ENCODE results near the gene FOXI2. TPM values are rescaled to one million over a fixed set of nuclear protein-coding genes. Genes with fewer than 3 reads are reported as not detected.

Gene FOXI2
- polyA plus RNA-seq, 1 donor from 2014 or later, result not detected

DNA sequence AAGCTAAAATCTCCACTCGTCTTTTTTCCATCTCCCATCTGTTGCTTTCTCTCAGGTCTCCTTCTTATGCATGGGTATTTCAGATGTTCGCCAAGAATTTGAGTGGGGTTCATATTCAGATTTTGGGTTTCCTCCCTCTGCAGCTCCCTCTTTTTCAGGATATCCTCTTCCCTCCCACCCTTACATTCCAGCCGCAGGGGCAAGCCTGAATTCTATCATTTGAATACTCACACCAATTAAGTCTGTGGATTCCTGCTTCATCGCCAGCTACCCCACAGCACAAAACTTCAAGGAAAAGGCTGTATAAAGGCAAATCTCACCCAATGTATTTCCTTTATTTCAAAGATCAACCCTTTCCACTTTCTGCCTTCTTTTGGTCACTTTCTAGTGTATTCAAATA, 41.6 kb upstream of the FOXI2 start:
- no peak overlapping the region for H3K27ac ChIP-seq (ENCODE audit: low read length)
- TF ChIP-seq EP300 (conservative IDR thresholded peaks at IDR 0.05; ENCODE audit: poor library complexity, severe bottlenecking), result no peak
- no peak for TF ChIP-seq RAD21 (conservative IDR thresholded peaks at IDR 0.05)
- TF ChIP-seq SMC3 (conservative IDR thresholded peaks at IDR 0.05; ENCODE audit: poor library complexity), result no peak
- TF ChIP-seq POLR2AphosphoS5 (IDR thresholded peaks at IDR 0.05), result no peak
- H3K79me2 ChIP-seq (replicated peaks; ENCODE audit: insufficient read depth, low read length), result no peaks in the 10 kb centered on the region
- H2AFZ ChIP-seq (ENCODE audit: low read depth, low read length), result no peak overlapping the region
- no peaks in the 10 kb centered on the region for H3K36me3 ChIP-seq (ENCODE audit: insufficient read depth, low read length)
- H4K20me1 ChIP-seq (ENCODE audit: insufficient read depth), result no peaks in the 10 kb centered on the region
- no peak overlapping the region for H3K4me3 ChIP-seq (ENCODE audit: low read length)
- H3K9ac ChIP-seq (ENCODE audit: low read length), result no peak overlapping the region
- no peak overlapping the region for H3K4me2 ChIP-seq (ENCODE audit: low read length)
- no peaks in the 10 kb centered on the region for H3K27me3 ChIP-seq (ENCODE audit: insufficient read depth, low read depth, low read length)
- H3K9me2 ChIP-seq (ENCODE audit: insufficient read depth, low read length), result no peaks in the 10 kb centered on the region
- no peaks in the 10 kb centered on the region for H3F3A ChIP-seq (ENCODE audit: insufficient read depth, low read length, poor library complexity, severe bottlenecking)
- H3K9me3 ChIP-seq (ENCODE audit: low read length), result no peaks in the 10 kb centered on the region

DNA sequence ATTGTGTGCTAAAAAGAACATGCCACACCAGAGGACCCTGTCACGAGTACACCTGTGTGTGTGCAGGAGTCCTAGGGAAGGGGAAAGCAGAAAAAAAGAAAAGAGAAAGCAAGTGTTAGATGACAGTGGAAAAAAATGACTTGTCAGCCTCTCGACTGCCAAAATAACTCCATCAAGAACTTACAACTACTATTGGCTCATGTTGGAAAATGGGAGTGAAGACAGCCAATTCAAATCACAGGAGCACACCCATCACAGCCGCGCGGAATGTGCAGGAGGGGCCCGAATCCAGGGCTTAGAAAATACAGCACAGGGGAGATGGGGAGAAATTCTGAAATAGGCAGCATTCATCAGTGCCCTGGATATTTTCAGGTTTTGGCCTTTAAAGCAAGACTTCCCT, 38.1 kb upstream of the FOXI2 start:
- Histone ChIP-seq H3F3A (ENCODE audit: insufficient read depth, low read length, poor library complexity, severe bottlenecking) (no peaks in the 10 kb centered on the region), H3K4me2 (ENCODE audit: low read length) (no peak overlapping the region), H3K9ac (ENCODE audit: low read length) (no peak overlapping the region), H3K4me3 (ENCODE audit: low read length) (no peak overlapping the region), H3K9me2 (ENCODE audit: insufficient read depth, low read length) (no peaks in the 10 kb centered on the region), H2AFZ (ENCODE audit: low read depth, low read length) (no peak overlapping the region), H4K20me1 (ENCODE audit: insufficient read depth) (no peaks in the 10 kb centered on the region), H3K79me2 (replicated peaks; ENCODE audit: insufficient read depth, low read length) (no peaks in the 10 kb centered on the region), H3K9me3 (ENCODE audit: low read length) (no peaks in the 10 kb centered on the region), H3K27me3 (ENCODE audit: insufficient read depth, low read depth, low read length) (no peaks in the 10 kb centered on the region), H3K36me3 (ENCODE audit: insufficient read depth, low read length) (no peaks in the 10 kb centered on the region), H3K27ac (ENCODE audit: low read length) (no peak overlapping the region)
- TF ChIP-seq POLR2AphosphoS5 (IDR thresholded peaks at IDR 0.05) (no peak), EZH2 (IDR thresholded peaks at IDR 0.05; ENCODE audit: borderline replicate concordance, insufficient read depth, low read length, poor library complexity, severe bottlenecking) (no peak), TAF1 (IDR thresholded peaks at IDR 0.05; ENCODE audit: low read depth) (no peak)
- TF ChIP-seq, protein P1, sequence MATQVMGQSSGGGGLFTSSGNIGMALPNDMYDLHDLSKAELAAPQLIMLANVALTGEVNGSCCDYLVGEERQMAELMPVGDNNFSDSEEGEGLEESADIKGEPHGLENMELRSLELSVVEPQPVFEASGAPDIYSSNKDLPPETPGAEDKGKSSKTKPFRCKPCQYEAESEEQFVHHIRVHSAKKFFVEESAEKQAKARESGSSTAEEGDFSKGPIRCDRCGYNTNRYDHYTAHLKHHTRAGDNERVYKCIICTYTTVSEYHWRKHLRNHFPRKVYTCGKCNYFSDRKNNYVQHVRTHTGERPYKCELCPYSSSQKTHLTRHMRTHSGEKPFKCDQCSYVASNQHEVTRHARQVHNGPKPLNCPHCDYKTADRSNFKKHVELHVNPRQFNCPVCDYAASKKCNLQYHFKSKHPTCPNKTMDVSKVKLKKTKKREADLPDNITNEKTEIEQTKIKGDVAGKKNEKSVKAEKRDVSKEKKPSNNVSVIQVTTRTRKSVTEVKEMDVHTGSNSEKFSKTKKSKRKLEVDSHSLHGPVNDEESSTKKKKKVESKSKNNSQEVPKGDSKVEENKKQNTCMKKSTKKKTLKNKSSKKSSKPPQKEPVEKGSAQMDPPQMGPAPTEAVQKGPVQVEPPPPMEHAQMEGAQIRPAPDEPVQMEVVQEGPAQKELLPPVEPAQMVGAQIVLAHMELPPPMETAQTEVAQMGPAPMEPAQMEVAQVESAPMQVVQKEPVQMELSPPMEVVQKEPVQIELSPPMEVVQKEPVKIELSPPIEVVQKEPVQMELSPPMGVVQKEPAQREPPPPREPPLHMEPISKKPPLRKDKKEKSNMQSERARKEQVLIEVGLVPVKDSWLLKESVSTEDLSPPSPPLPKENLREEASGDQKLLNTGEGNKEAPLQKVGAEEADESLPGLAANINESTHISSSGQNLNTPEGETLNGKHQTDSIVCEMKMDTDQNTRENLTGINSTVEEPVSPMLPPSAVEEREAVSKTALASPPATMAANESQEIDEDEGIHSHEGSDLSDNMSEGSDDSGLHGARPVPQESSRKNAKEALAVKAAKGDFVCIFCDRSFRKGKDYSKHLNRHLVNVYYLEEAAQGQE (IDR thresholded peaks at IDR 0.05; ENCODE audit: borderline replicate concordance), result no peak

DNA sequence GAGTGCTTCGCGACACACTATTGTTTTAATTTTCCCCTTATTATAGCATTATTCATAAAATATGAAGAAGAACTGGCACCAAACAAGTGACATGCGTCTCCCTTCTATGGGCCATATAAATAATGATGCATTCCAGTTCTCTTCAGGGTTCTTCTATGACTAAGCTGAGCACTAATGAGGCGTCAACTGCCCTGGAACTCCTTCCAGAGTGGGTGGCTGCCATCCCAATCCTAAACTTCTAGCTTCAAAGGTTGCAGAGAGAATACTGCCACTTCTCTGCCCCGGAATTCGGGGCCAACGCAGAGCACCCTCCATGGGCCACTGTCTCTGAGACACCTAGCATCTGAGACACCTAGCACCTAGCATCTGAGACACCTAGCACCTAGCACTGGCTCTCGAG, 37.7 kb upstream of the FOXI2 start:
- Histone ChIP-seq H3K9ac (ENCODE audit: low read length) (no peak overlapping the region), H3F3A (ENCODE audit: insufficient read depth, low read length, poor library complexity, severe bottlenecking) (no peaks in the 10 kb centered on the region), H3K79me2 (replicated peaks; ENCODE audit: insufficient read depth, low read length) (no peaks in the 10 kb centered on the region), H2AFZ (ENCODE audit: low read depth, low read length) (no peak overlapping the region), H3K36me3 (ENCODE audit: insufficient read depth, low read length) (no peaks in the 10 kb centered on the region), H3K27ac (ENCODE audit: low read length) (no peak overlapping the region), H3K27me3 (ENCODE audit: insufficient read depth, low read depth, low read length) (no peaks in the 10 kb centered on the region), H4K20me1 (ENCODE audit: insufficient read depth) (no peaks in the 10 kb centered on the region), H3K9me3 (ENCODE audit: low read length) (no peaks in the 10 kb centered on the region), H3K4me3 (ENCODE audit: low read length) (no peak overlapping the region), H3K9me2 (ENCODE audit: insufficient read depth, low read length) (no peaks in the 10 kb centered on the region), H3K4me2 (ENCODE audit: low read length) (no peak overlapping the region)
- no peak for TF ChIP-seq RAD21 (conservative IDR thresholded peaks at IDR 0.05)
- no peak for TF ChIP-seq EP300 (conservative IDR thresholded peaks at IDR 0.05; ENCODE audit: poor library complexity, severe bottlenecking)
- TF ChIP-seq TAF1 (IDR thresholded peaks at IDR 0.05; ENCODE audit: low read depth), result no peak
- TF ChIP-seq, protein P1 (IDR thresholded peaks at IDR 0.05; ENCODE audit: borderline replicate concordance), result no peak
- TF ChIP-seq, protein P2, sequence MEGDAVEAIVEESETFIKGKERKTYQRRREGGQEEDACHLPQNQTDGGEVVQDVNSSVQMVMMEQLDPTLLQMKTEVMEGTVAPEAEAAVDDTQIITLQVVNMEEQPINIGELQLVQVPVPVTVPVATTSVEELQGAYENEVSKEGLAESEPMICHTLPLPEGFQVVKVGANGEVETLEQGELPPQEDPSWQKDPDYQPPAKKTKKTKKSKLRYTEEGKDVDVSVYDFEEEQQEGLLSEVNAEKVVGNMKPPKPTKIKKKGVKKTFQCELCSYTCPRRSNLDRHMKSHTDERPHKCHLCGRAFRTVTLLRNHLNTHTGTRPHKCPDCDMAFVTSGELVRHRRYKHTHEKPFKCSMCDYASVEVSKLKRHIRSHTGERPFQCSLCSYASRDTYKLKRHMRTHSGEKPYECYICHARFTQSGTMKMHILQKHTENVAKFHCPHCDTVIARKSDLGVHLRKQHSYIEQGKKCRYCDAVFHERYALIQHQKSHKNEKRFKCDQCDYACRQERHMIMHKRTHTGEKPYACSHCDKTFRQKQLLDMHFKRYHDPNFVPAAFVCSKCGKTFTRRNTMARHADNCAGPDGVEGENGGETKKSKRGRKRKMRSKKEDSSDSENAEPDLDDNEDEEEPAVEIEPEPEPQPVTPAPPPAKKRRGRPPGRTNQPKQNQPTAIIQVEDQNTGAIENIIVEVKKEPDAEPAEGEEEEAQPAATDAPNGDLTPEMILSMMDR (IDR thresholded peaks at IDR 0.05; ENCODE audit: poor library complexity, severe bottlenecking), result no peak
- TF ChIP-seq POLR2AphosphoS5 (IDR thresholded peaks at IDR 0.05), result no peak
- TF ChIP-seq SMC3 (conservative IDR thresholded peaks at IDR 0.05; ENCODE audit: poor library complexity), result no peak
- no peak for TF ChIP-seq MXI1 (conservative IDR thresholded peaks at IDR 0.05; ENCODE audit: poor library complexity, severe bottlenecking)
- TF ChIP-seq EZH2 (IDR thresholded peaks at IDR 0.05; ENCODE audit: borderline replicate concordance, insufficient read depth, low read length, poor library complexity, severe bottlenecking), result no peak

Measured in neural cell (in vitro differentiated cells).